ENCODE results near the gene KLHL29.

DNA sequence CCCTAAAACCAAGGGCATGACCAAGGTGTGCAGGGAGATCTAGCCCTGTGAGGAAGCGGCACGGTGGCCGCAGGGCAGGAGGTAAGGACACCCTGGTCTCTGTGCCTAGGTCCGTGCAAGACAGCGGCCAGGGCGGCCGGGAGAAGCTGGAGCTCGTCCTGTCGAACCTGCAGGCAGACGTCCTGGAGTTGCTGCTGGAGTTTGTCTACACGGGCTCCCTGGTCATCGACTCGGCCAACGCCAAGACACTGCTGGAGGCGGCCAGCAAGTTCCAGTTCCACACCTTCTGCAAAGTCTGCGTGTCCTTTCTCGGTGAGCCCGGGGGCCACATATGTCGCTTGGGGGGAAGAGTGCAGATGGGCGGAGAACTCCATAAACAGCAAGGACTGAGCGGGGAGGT, 306.6 kb downstream of the KLHL29 start:
- no peak for TF ChIP-seq CTCF (IDR thresholded peaks at IDR 0.05)
- no peak for TF ChIP-seq EZH2 (IDR thresholded peaks at IDR 0.05; ENCODE audit: borderline replicate concordance, insufficient read depth, low read depth, low read length, poor library complexity, severe bottlenecking)

Measured in B cell (primary cell).